GM19351 (cell line): ENCODE results near the gene CNOT8.
"Not testable (repeated sequence)": the region's sequence is repeated elsewhere in the genome, so short reads cannot be mapped to it uniquely, and the experiment has no call there.

Experiments used
- ATAC-seq: cut with Tn5 transposase; IDR thresholded peaks from one replicate; pipeline ENCODE4 v1.9.1; 2021; ENCODE audit warnings: mild to moderate bottlenecking, moderate library complexity; ENCODE audit not compliant: unreplicated experiment

Gene CNOT8

DNA sequence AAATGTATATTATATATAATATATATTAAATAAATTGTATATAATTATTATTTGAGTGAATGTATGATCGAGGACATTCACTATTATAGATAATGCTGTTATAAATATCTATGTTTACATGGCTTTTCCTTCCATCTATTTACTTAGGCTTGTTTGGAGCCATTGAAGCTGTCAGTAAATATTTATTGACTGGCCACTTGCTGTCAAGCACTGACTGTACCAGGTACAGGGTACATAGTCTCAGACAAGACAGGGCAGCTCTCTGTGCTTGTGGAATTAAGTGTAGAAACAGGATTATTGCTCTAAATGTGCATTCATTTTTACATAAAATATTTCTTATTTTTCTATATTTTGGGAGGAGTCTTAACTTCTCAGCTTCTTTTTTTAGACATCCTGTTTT is 24.4 kb upstream of the CNOT8 start:
- no peak for ATAC-seq

DNA sequence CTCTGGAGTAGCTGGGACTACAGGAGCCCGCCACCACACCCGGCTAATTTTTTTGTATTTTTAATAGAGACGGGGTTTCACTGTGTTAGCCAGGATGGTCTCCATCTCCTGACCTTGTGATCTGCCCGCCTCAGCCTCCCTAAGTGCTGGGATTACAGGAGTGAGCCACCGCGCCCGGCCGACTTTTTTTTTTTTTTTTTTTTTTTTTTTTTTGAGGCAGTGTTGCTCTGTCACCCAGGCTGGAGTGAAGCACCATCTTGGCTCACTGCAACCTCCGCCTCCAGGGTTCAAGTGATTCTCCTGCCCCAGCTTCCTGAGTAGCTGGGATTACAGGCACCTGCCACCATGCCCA is 22.8 kb upstream of the CNOT8 start:
- ATAC-seq, result not testable (repeated sequence)

DNA sequence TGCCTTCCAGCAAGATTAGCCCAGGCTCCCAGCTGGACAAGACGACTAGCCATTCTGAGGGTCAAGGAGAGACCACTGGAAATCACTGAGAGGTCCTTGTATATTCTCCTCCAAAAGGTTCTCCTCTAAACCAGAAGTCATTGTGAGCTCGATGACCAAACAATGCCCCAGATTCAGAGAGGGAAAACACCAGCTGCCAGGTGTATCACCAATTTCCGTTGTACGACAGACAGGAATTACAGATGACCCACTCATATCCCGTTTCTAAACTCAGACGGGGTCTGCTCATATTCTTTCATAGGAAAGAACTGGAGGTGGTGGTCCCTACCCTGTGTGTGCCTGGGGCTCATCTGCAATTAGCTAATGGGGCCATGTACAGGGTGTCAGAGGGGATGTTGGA is 22.2 kb upstream of the CNOT8 start:
- ATAC-seq, result no peak

DNA sequence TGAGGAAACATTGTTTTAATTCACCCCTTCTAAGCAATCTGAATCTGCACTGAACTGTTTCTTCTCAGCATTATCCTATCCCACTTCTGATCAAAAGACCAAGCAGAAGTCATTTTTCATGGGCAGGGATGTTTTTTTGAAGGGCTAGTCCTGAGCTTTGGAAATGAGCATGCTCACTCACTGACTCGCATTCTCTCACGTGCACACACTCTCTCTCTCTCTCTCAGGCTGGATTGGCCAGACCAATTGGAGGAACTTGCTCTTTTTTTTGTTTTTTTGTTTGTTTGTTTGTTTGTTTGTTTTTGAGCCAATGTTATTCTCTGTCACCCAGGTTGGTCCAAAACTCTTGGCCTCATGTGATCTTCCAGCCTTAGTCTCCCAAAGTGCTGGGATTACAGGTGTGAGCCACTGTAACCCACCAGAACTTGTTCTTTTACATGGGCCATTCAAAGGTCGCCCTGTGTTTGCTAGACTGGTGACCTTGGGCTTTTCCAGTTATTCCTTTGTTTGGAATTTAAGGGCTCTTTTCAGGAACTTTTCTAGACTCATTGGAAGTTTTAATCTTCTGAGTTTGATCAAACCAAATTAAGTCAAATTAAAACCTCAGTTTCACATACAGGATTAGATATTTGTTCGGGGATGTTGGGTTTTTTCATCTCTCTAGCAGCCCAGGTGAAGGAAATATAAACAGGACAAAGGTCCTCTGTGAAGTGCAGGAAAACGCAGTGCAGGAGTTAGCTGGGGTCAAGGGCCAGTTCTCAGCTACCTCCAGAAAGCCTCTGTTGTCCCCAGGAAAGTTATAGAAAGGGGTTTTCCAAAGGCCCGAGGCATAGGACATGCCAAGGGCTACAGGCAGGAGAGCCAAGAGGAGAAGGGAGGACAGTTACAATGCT is 21.2 kb upstream of the CNOT8 start:
- no peak for ATAC-seq

DNA sequence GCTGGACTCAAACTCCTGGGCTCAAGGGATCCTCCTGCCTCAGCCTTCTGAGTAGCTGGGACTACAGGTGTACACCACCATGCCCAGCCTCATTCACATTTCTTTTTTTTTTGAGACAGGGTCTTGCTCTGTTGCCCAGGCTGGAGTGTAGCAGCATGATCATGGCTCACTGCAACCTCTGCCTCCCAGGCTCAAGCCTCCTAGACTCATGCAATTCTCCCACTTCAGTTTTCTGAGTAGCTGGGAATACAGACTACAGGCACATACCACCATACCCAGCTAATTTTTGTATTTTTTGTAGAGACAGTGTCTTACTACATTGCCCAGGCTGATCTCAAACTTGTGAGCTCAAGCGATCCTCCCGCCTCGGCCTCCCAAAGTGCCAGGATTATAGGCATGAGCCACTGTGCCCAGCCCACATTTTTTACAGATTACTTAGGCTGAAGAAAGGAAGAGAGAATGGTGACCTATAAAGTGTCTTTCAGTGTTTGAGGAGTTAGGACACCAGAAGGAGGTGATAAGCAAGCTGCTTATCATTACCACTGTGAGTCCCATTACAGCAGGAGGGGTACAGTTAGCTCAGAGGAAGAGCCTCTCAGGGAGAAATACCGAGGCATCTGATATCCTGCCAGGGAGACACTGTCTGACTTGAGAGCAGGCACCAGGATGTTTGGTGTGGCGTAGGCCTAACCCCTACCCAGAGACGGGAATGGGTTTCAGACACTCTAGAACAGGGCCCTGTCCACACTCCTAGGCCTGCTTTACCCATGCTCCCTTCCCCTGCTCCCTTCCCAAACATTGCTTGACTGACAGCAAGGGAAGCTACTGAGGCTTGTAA is 17.8 kb upstream of the CNOT8 start:
- ATAC-seq, result no peak

DNA sequence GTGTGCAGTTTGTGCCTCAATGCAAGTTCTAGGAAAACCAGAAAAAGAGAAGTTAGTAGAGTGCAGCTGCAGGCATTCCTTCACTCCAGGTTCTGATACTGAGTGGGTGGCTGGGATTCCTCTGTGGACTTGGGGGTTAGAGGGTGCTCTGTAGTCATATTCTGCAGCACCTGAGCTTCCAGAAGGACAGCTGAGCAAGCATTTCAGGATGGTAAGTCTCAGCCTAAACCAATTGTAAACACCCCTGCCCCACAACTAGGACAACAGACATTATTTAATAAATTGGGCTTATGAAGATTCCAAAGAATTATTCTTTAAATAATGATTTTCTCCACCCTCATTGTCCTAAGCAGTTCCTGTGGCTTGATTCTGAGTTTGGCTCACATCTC is 17.2 kb upstream of the CNOT8 start:
- no peak for ATAC-seq

DNA sequence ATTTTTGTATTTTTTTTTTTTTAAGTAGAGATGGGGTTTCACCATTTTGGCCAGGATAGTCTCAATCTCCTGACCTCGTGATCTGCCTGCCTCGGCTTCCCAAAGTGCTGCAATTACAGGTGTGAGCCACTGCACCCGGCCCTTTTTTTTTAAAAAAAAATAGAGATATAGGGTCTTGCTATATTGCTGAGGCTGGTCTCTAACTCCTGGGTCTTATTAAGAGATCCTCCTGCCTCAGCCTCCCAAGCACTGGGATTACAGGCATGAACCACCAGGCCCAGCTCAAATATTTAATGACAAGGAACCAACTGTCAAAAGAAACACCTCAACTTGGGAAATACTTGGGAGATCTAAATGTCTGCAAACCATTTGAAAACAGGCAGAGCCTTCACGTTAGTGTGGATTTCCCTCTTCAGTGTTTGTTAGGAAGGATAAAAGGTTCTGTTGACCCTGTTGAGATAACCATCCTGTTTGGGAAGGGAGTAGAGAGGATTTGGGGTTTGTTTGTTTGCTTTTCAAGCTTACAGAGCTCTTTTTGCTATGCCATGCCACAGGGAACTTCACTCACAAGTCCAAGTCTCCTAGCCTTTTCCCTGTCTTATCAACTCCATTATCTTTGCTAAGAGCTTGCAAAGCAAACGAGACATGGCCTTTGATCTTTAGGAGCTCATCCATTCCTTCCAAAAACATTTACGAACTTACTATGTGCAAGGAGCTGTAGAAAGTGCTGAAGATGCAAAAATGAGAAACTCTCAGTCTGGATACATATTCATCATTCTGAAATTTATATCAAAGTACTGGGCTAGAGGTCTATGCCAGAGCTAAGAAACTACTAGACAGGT is 15.5 kb upstream of the CNOT8 start:
- ATAC-seq, result no peak

DNA sequence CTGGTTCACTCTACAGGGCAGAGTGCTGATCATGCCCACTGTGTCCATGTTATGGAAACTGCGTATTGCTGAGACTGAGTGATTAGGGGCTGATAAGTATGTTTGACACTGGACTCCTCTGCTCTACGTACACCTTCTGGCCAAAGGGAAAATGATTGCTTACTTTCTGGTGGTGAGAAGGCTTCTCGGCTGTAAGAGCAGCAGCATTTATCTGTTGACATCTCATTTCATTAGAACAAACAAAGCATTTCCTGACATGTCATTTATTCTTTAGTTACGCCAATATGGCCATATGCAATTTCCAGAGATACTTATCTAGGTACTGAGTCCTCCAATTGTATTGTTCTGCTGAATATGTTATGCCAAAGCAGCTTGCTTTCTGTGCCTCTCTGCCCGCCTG is 13.6 kb upstream of the CNOT8 start:
- ATAC-seq, result no peak

DNA sequence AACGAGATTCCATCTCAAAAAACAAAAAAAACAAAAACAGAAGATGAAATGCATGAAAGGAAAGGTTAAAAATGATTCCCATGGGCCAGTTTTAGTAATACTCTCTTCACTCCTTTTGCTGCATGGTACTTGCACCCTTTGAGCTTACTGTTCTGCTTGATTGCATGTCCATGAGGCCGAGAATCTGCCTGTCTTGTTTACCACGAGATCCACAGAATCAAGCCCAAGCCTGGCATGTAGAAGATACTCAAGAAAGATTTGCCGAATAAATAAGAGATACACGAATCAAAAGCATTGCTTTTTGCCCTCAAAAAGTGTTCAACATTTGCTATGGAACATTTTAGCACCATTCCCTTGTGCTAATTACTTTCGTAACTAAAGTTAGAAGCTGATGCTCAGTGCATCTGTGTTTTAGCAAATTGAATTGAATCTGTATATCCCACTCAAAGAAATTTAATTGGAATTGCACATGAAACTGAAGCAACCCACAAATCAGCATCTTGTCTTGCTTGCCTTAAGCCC is 9.1 kb upstream of the CNOT8 start:
- no peak for ATAC-seq

DNA sequence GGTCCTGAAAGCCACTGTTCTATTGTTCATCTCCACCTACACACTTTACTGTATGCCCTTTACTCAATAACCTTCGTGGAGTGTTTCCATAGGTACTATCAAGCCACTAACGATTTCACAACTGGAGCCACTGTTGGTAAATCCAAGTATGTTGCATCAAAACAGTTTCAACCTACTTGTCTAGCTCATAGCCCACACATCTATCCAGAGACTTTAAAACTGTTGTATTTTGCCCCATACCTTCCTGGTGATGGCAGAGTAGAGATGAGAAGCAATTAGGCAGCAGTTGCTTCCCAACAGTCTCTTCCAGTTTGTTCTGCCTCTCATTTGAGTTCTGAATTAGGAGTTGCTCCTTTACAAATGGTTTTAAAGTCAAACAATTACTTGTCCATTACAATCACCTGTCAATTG is 8.6 kb upstream of the CNOT8 start:
- no peak for ATAC-seq

DNA sequence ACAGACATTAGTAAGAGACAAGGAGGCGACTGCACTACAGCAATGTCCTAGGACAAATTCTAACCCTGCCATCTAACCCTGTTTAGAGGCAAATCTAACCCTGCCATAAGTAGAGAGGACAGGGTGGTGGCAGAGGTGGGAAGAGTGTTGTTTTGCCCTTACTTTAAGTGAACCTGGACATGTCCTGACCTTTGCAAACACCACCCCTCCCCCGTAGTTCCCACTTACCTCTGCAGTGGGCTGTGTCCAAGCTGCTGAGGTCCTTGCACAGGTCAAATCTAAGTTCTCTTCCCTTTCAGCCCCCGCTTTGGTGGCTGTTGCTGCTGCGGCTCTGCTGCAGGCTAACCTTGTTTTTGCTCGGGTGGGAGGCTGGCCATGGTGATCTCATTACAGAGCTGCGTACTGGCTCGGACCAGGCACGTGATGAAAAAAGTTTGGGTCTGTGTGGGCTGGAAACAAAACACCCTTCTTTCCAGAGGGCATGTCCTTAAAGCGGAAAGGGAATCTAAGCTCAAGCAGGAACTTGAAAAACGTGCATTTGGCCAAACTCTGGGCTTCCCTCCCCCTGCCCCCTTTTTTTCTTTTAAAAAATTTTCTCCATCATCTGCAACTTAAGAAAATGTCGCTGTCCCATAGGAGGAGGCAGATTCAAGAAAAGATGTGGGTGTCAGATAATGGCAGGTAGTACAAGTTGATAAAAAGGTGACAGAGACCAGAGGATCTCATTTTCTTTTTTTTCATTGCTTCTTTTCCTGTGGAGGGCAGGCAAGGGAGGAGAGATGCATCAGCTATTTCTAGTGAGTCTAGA is 8.0 kb upstream of the CNOT8 start, which contains the start of gene FAXDC2:
Gene FAXDC2 (minus strand): TSS at position 349 of the 808 bp plus-strand sequence. CDS start 12,425 bp downstream, outside the sequence.
- no peak for ATAC-seq

DNA sequence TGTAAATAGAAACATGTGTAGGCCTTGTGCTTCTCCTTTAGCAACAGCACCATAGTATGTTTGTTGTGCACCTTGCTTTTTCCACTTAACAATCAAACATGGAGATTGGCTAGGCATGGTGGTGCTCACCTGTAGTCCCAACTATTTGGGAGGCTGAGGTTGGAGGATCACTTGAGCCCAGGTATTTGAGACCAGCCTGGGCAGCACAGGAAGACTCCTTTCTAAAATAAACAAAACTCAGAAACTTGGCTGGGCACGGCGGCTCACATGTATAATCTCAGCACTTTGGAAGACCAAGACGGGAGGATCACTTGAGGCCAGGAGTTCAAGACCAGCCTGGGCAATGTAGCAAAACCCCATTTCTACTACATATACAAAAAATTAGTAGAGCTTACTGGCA is 7.1 kb upstream of the CNOT8 start:
- ATAC-seq, result no peak

DNA sequence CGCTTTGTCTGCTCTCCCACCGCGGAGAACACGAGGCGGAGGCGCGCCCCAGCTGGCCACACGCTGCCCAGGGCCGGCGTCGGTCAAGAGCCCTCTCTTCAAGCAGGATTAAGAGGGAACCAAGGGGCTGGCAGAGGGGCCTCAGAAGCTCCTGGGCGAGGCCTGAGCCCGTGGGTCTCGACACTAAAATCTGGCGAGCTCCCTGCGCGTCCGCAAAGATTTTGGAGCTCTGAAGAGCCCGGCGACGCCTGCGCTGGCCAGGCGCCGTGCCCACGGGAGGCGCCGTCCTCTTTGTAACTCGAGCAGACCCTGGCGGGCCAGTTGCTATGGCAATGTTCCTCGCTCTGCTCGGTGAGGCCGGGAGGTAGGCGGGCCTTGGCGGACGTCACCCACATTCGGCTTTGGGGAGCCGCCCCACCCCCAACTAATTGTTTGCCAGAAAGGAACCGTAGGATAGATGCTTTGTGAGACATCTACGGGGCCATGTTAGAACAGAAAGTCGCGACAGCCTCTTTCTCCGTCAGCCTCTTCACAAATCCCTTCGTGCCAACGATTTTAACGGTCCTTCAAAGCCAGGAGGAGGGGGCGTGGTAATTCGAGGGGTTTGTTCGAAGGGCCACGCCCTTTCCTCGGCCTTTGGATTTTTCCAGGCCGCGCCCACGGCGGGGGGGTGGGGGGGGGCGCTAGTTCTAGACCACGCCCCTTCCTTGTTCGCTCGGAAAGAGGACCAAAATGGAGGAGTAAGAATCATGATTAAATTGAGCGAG is 714 bp upstream of the CNOT8 start:
- peak; percentile 62 for ATAC-seq

DNA sequence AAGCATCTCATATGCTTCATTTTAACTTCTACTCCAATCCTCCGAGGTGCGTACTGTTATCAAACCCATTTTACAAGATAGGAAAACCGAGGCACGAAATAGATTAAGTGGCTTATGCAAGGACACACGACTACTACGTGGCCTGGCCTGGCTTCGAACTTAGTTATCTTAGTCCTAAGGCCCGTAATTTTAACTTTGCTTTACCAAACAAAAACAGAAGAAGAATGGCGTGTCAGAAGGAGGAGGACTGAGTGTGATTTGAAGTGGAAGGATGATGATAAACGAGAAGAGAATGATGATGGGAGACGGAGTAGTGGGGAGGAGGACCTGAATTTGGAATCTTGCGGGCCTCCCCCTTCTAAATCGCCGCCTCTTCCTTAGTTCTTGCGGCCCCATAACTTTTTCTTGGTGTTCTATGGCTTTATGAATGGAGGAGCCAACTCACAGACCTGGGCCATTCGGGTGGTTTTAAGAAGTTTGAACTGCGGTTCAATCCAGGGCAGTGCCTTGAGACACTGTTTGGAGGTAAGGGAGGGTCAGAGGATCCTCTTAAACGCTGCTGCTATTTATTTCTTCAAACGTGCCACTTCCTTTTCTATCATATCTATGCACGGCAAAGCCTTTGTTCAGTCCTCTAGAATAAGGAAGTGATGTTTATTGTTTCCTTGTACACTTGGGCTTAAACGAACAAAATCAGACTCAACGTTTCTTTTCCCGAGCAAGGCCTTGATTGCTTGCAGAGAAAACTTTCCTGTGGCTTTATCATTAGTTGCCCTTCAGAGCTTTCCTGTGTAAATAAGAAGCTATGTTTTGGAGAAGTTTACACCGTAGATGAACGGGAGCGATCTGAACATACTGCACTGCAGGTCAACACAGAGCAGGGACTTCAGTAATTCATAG is 795 bp downstream of the CNOT8 start:
- peak; percentile 13 for ATAC-seq

DNA sequence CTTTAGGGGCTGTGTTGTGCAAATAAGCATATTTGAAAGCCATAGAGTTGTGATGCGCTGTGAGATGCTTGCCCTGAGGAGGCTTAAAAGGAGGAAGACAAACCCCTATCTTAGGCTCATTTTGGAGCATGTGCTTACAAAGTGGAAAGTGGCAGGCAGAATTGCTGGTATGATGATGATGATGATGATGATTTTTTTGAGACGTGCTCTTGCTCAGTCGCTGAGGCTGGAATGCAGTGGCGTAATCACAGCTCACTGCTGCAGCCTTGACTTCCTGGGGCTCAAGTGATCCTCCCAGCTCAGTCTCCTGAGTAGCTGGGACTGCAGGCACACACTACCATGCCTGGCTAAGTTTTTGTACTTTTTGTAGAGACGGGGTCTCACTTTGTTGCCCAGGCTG is 1.7 kb downstream of the CNOT8 start:
- no peak for ATAC-seq

DNA sequence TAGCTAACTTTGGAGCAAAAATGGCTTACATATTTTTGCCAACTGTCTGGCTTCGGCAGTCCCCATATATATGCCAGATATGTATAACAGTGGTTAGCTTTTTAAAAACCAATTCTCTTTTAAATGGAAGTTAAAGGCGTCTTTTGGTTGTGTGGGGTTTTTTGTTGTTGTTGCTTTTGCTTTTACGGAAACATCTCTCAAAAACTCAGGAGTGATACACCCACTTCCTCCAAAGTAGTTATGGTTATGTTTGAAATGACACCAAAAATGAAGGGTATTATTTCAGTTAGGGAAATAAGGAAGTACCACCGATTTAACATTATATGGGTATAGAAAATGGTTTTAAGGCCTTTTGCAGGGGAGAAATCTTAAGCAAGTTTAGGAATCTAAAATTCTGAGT is 2.3 kb downstream of the CNOT8 start:
- ATAC-seq, result no peak

DNA sequence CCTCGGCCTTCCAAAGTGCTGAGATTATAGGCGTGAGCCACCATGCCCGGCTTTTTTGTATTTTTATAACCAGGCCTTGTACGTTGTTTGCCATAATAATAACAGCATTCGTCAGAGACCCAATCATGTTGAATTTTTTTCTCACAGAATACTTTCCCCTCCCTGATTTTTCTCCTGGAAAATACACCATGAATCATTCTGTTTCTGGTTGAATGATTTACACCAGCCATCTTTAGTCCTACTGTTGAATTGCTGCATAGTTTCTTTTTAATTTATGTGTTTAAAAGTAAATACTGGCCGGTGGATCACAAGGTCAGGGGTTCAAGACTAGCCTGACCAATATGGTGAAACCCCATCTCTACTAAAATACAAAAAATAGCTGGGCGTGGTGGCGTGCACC is 3.5 kb downstream of the CNOT8 start:
- no peak for ATAC-seq

DNA sequence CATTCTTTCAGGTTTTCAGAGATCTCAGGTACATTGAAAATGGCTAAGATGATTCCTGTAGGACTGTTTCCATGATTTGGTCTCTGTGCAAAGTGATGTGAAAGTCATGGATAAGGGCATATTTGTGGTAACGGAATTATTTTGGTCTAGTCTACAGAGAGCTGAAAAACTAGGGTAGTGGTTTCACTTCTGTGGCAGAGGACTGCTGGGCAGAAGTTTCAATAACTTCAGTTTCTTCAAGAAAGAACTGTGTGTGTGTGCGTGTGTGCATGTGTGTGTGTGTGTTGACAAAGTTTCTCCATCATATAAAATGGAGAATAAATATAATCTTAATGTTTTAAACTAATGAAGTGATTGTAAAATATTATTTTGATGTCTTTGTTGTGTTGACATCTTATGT is 4.3 kb downstream of the CNOT8 start:
- ATAC-seq, result no peak
